Right lobe of liver (tissue), 4 donors: ENCODE data around the gene SPTBN2.
A peak's percentile ranks its signal among the peaks of the same experiment; 100 is the strongest.

Source experiments
- POLR2A ChIP-seq: fragments of 450-650 bp; IDR thresholded peaks from one replicate; pipeline ENCODE4 v1.6.1; 2017; ENCODE audit warnings: antibody characterized with exemption, mild to moderate bottlenecking
- TF ChIP-seq, protein P1 (sequence below), 4 donors: fragments of 200-600 bp in 3 of 4; fragments of 450-650 bp in 1 of 4; IDR thresholded peaks; one replicate each; pipeline versions ENCODE4 v1.5.1 to v1.8.0; 2016 to 2022; ENCODE audit warnings: antibody characterized with exemption in 4 of 4, mild to moderate bottlenecking in 2 of 4
- donor health status: DM: no; HTN: no; CAD: no.
- donor health status: DM: no; HTN: no; CAD: no.
- donor health status: DM: no; HTN: yes; CAD: no.

DNA sequence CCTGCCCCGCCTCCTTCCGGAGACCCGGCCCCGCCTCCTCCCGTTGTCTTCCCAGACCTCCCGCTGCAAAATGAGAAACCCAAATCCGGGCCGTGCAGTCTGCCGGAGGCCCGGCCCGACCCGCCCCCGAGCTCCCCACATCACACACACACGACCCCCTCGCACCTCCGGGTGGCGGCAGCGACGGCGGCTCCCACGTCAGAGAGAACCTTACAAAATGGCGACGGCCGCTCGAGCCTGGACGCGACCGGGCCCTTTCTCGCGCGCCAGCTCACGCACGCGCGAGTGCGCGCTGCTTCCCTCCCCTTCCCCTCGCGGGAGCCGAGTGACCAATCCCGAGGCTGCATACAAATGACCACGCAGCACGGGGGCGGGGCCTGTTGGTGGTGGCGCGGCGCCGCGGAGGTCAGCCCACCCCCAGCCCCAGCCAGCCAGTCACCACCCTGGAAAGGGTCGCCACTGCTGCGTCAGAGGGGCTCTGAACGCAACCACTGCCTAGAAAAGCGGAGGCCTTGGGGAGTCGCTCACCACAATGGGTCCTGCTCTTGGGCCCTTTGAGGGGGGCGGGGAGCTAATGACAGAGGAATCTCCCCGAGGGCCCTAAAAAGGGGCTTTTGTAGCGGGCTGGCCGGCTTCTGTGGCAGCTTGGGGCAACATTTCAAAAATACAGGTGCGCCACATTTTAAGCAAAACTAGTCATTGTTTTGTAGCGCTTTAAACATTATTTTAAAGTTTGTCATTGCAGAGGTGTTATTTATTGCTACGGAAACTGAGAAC is 51.2 kb downstream of the SPTBN2 start, which contains the start of gene RBM4B:
- peak; percentile 76 for TF ChIP-seq POLR2A
- TF ChIP-seq, protein P1, sequence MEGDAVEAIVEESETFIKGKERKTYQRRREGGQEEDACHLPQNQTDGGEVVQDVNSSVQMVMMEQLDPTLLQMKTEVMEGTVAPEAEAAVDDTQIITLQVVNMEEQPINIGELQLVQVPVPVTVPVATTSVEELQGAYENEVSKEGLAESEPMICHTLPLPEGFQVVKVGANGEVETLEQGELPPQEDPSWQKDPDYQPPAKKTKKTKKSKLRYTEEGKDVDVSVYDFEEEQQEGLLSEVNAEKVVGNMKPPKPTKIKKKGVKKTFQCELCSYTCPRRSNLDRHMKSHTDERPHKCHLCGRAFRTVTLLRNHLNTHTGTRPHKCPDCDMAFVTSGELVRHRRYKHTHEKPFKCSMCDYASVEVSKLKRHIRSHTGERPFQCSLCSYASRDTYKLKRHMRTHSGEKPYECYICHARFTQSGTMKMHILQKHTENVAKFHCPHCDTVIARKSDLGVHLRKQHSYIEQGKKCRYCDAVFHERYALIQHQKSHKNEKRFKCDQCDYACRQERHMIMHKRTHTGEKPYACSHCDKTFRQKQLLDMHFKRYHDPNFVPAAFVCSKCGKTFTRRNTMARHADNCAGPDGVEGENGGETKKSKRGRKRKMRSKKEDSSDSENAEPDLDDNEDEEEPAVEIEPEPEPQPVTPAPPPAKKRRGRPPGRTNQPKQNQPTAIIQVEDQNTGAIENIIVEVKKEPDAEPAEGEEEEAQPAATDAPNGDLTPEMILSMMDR (IDR thresholded peaks at IDR 0.05): no peak
